Neural cell (in vitro differentiated cells): ENCODE data around the gene HECW1.

ENCODE experiments used
- CTCF ChIP-seq: fragments of 450-650 bp; IDR thresholded peaks from 2 replicates; pipeline ENCODE4 v1.5.1; 2014; ENCODE audit warnings: antibody characterized with exemption, mild to moderate bottlenecking, moderate library complexity; ENCODE audit not compliant: poor library complexity, severe bottlenecking
- EP300 ChIP-seq: fragments of 450-650 bp; conservative IDR thresholded peaks from 2 replicates; pipeline ENCODE4 v1.6.1; 2014; ENCODE audit warnings: antibody characterized with exemption, mild to moderate bottlenecking, moderate library complexity; ENCODE audit not compliant: poor library complexity, severe bottlenecking
- MXI1 ChIP-seq: fragments of 450-650 bp; conservative IDR thresholded peaks from 2 replicates; pipeline ENCODE4 v1.6.1; 2014; ENCODE audit warnings: antibody characterized with exemption, mild to moderate bottlenecking; ENCODE audit not compliant: poor library complexity, severe bottlenecking
- POLR2AphosphoS5 ChIP-seq: IDR thresholded peaks from 2 replicates; pipeline ENCODE4 v1.6.1; 2012
- TF ChIP-seq, protein P1 (sequence below): IDR thresholded peaks from 2 replicates; pipeline ENCODE4 v1.6.1; 2012; ENCODE audit warnings: borderline replicate concordance

DNA sequence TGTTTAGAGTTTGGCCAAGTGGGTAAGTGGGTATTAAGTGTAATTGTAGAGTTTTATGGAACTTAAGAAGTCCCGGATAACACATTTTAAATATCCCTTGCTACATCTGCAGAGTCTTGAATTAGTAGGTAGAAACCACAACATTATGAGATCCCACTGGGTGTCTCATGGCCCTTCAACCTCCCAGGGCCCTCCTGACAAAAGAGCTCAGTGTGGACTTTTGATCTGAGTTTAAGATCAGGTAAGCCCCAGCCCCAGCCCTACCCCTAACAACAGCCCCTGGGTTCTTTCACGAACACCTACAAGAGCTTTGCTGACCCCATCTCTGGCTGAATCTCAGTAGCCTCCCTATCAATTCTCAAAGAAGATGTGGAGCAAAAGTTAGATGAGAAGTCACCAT is 405.0 kb downstream of the HECW1 start:
- TF ChIP-seq EP300 (no peak), CTCF (no peak), POLR2AphosphoS5 (no peak), MXI1 (no peak)
- TF ChIP-seq, protein P1, sequence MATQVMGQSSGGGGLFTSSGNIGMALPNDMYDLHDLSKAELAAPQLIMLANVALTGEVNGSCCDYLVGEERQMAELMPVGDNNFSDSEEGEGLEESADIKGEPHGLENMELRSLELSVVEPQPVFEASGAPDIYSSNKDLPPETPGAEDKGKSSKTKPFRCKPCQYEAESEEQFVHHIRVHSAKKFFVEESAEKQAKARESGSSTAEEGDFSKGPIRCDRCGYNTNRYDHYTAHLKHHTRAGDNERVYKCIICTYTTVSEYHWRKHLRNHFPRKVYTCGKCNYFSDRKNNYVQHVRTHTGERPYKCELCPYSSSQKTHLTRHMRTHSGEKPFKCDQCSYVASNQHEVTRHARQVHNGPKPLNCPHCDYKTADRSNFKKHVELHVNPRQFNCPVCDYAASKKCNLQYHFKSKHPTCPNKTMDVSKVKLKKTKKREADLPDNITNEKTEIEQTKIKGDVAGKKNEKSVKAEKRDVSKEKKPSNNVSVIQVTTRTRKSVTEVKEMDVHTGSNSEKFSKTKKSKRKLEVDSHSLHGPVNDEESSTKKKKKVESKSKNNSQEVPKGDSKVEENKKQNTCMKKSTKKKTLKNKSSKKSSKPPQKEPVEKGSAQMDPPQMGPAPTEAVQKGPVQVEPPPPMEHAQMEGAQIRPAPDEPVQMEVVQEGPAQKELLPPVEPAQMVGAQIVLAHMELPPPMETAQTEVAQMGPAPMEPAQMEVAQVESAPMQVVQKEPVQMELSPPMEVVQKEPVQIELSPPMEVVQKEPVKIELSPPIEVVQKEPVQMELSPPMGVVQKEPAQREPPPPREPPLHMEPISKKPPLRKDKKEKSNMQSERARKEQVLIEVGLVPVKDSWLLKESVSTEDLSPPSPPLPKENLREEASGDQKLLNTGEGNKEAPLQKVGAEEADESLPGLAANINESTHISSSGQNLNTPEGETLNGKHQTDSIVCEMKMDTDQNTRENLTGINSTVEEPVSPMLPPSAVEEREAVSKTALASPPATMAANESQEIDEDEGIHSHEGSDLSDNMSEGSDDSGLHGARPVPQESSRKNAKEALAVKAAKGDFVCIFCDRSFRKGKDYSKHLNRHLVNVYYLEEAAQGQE, result no peak
